Dedifferentiated amniotic fluid mesenchymal stem cell (primary cell): ENCODE data around the gene ZNF574.
A peak's percentile ranks its signal among the peaks of the same experiment; 100 is the strongest.
"Not testable (repeated sequence)": the region's sequence is repeated elsewhere in the genome, so short reads cannot be mapped to it uniquely, and the experiment has no call there.

Experiments
- DNase-seq: peaks from one replicate; pipeline ENCODE4 v3.0.0-alpha.2; 2016; ENCODE audit errors: extremely low spot score

Gene ZNF574, protein sequence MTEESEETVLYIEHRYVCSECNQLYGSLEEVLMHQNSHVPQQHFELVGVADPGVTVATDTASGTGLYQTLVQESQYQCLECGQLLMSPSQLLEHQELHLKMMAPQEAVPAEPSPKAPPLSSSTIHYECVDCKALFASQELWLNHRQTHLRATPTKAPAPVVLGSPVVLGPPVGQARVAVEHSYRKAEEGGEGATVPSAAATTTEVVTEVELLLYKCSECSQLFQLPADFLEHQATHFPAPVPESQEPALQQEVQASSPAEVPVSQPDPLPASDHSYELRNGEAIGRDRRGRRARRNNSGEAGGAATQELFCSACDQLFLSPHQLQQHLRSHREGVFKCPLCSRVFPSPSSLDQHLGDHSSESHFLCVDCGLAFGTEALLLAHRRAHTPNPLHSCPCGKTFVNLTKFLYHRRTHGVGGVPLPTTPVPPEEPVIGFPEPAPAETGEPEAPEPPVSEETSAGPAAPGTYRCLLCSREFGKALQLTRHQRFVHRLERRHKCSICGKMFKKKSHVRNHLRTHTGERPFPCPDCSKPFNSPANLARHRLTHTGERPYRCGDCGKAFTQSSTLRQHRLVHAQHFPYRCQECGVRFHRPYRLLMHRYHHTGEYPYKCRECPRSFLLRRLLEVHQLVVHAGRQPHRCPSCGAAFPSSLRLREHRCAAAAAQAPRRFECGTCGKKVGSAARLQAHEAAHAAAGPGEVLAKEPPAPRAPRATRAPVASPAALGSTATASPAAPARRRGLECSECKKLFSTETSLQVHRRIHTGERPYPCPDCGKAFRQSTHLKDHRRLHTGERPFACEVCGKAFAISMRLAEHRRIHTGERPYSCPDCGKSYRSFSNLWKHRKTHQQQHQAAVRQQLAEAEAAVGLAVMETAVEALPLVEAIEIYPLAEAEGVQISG

GRCh38 chr19:42075616-42076379 lies at the start of gene ZNF574:
Gene ZNF574, plus strand, starts transcription at chr19:42076166. Its CDS starts 2,441 bp downstream, at chr19:42078607.
- DNase-seq = peak; percentile 100

- DNase-seq = no peak
Observed at GRCh38 chr19:42028304-42029216, 47.4 kb upstream of the ZNF574 start.

- no peak for DNase-seq
Observed at GRCh38 chr19:42030645-42031440, 45.1 kb upstream of the ZNF574 start.

- no peak for DNase-seq
Observed at GRCh38 chr19:42032431-42032830, 43.5 kb upstream of the ZNF574 start.

GRCh38 chr19:42033413-42033812 lies 42.6 kb upstream of the ZNF574 start:
- DNase-seq = no peak

- peak; percentile 71 for DNase-seq
Observed at GRCh38 chr19:42034640-42035391, 41.1 kb upstream of the ZNF574 start.

DNA sequence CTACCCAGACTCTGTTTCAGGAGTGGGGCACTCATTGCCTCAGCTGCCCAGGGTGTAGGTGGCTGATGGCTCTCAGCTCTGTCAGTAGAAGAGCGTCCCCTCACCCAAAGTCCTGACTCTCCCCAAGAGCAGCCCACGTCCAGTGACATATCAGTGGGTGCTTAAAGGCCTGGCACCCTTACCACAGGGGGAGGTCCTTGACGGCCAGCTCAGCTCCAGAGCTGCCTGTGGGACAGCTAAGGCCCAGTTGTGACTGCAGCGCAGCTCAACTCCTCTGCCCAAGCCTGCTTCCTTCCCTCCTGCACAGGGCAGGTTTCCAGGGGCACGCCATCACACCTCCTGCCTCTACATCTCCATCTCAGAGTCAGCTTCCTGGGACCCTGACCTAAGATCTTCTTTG lies 38.3 kb upstream of the ZNF574 start:
- DNase-seq = no peak

DNA sequence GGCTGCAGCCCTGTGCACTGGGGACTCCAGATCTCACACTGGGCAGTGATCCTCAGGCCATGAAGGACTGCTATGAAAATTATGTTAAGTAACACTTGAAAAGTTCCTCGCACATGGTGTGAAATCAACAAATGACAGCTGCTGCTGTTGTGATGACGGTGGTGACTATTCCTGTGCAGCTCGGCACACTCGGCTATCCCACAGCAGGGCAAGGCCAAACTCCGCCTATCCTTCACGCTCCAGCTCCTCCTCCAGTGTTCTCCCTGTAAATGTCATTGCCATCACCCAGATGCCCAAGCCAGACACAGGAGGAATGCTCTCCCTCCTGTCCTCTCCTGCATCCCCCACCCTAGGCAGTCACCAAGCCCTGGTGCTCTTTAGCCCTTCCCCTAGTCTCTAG lies 37.3 kb upstream of the ZNF574 start:
- DNase-seq = no peak

- no peak for DNase-seq
Observed at GRCh38 chr19:42040031-42040430, 35.9 kb upstream of the ZNF574 start.

DNA sequence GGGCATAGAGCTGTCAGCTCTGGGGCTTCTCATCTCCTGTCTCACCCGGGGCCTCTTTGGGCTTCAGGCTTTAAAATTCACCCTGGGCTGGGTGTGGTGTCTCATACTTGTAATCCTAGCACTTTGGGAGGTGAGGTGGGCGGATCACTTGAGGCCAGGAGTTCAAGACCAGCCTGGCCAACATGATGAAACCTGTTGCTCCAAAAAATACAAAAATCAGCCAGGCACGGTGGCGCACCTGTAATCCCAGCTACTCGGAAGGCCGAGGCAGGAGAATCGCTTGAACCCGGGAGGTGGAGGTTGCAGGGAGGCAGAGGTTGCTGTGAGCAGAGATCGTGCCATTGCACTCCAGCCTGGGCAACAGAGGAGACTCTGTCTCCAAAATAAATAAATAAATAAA lies 35.5 kb upstream of the ZNF574 start:
- not testable (repeated sequence) for DNase-seq

DNA sequence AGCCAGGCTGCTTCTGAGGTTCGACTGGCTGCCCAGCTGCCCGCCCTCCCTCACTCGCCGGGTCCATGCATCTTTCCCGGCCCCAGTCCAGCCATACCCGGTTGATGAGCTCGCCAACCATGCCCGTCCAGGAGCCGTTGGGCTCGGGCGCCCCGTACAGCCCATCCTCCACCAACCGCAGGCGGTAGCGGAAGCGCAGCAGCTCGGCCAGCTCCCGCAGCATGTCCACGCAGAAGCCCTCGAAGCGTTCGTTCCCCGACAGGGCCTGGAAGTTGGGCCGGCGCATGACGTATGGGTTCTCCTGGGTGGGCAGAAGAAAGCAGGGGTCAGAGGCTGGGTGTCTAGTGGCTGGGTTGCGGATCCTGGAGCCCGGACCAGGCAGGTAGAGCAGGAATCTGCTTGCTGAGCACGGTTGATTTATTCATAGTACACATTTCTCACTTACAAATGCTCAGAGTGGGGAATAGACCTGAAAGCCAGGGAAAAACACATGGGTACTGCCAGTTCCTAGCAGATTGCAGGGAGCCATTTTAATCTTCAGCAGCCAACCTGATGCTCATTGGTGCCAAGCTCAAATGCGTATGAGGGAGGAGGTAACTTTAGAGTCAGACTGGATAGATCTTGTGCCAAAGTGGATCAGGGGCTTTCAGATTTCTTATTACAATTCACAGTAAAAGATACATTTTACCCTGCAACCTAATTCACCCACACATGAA lies 33.4 kb upstream of the ZNF574 start:
- no peak for DNase-seq

DNA sequence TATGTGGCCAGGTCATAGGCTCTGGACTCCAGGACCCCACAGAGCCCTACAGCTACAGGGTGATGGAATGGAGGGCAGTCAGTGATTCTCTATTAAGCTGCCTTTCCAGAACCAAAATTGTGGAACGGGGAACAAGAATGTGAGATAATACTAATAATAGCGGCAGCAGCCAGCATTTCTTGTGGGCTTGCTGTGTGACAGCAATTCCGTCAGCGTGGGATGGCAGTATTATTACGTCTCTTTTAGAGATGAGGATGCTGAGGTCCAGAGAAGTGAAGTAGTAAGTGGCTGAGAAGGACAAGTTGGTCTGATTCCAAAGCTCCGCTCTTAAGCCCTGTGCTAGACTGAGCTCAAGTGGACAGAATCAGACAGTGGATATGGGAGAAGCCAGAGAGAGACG lies 30.4 kb upstream of the ZNF574 start:
- no peak for DNase-seq

DNA sequence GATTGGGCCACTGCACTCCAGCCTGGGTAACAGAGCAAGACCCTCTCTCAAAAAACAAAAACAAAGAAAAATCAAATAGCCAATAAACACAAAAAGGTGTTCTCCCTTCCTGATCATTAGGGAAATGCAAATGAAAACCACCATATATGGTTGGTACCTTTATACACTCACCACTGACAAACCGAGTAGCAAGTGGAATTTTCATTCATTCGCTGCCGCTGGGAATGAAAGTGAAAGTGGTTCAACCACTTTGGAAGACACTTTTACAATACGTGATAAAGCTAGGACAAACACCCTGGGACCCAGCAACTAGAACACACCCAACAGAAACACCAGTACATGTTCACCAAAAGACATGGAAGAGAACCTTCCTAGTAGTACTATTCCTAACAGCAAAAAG lies 27.0 kb upstream of the ZNF574 start:
- no peak for DNase-seq

- no peak for DNase-seq
Observed at GRCh38 chr19:42051166-42052115, 24.5 kb upstream of the ZNF574 start.

DNA sequence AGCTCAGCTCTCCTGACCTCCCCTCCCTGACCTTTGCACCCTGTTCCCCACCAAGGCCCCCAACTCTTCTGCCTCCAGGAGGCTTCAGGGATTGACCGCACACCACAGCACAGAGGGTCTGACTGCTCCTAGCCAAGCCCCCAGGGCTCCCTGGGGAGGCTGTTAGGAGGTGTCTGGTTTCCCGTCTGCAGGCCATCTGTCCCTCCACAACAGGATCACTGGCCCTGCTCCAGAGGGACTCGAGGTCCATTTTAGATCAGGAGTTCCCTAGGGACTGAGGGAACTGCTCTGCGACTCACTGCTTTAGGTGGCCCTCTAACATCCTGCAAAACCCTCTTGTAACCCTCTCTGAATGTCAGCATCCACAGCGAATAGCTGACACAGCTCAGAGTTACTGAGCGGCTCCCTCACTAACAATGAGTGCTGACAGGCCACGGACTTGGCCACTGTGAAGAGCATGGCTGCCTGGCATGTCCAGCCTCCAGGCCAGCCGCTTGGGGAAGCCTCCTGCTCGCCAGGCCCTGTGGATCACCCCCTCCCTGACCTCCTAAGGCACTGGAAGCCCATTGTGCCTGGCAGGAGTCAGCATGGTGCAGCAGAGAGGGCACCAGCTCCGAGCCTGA lies 23.6 kb upstream of the ZNF574 start:
- DNase-seq = no peak

- no peak for DNase-seq
Observed at GRCh38 chr19:42053037-42053935, 22.7 kb upstream of the ZNF574 start.
